A549 (cell line): Measurements from ENCODE around the gene SPG11. TPM values are rescaled to one million over a fixed set of nuclear protein-coding genes. Genes with fewer than 3 reads are reported as not detected.

Experiments used
- ATAC-seq, 2 experiments: fragments of 200-7000 bp in 1 of 2; fragments of >200 bp in 1 of 2; cut with Nextera tagmentation in 1 of 2; cut with Tn5 transposase in 1 of 2; 3 replicates each; pipeline versions ENCODE4 v1.8.0 to v1.9.1; 2018 to 2020; ENCODE audit warnings: mild to moderate bottlenecking in 1 of 2, moderate library complexity in 1 of 2
- CTCF ChIA-PET: fragments of 300-600 bp; sonication (Branson Sonifier 250); formaldehyde crosslinking; extraction: SDS; loops from one replicate; lab custom pipeline; 2021; ENCODE audit warnings: antibody characterized with exemption, inconsistent platforms; lab: Yijun Ruan, JAX
- POLR2A ChIA-PET: fragments of 350-600 bp; formaldehyde crosslinking; extraction: SDS; loops from one replicate; lab custom pipeline; 2021; ENCODE audit warnings: antibody characterized with exemption, inconsistent platforms; lab: Yijun Ruan, JAX
- DNase-seq, 2 experiments: peaks; one replicate each; pipeline versions ENCODE4 v3.0.0 to v3.0.0-alpha.2; 2011 to 2016; ENCODE audit warnings: low read depth in 1 of 2, low spot score in 1 of 2
- FAIRE-seq: peaks from 2 replicates; lab custom pipeline; 2011; peaks lifted over from hg19 to GRCh38; lab: Jason Lieb, UNC
- H3K27ac ChIP-seq, 2 experiments: fragments of >200 bp; sonication (Bioruptor Twin); formaldehyde crosslinking; 3 replicates each; pipeline ENCODE4 v1.5.1; 2016 to 2017
- H3K4me1 ChIP-seq: fragments of >200 bp; sonication (Bioruptor Twin); formaldehyde crosslinking; 3 replicates; pipeline ENCODE4 v1.6.1; 2016
- H3K4me2 ChIP-seq: fragments of >200 bp; sonication (Bioruptor Twin); formaldehyde crosslinking; 3 replicates; pipeline ENCODE4 v1.6.1; 2016
- H3K4me3 ChIP-seq: fragments of >200 bp; sonication (Bioruptor Twin); formaldehyde crosslinking; 3 replicates; pipeline ENCODE4 v1.5.1; 2016
- H3K9me3 ChIP-seq: fragments of >200 bp; sonication (Bioruptor Twin); formaldehyde crosslinking; 3 replicates; pipeline ENCODE4 v1.6.1; 2016
- BCL3 ChIP-seq: fragments of >200 bp; sonication (Bioruptor Twin); formaldehyde crosslinking; IDR thresholded peaks from 3 replicates; pipeline ENCODE4 v1.6.1; 2016
- BHLHE40 ChIP-seq: IDR thresholded peaks from 2 replicates; pipeline ENCODE4 v1.6.1; 2012; ENCODE audit warnings: low read depth, low read length, inconsistent platforms
- CBX8 ChIP-seq: fragments of 200-600 bp; sonication (generic); IDR thresholded peaks from 2 replicates; pipeline ENCODE4 v1.6.1; 2016
- CEBPB ChIP-seq, 2 experiments: fragments of >200 bp in 1 of 2; sonication (Bioruptor Twin) in 1 of 2; formaldehyde crosslinking in 1 of 2; IDR thresholded peaks; 2 replicates each; pipeline ENCODE4 v1.6.1; 2012 to 2016
- CHD2 ChIP-seq: fragments of 150-350 bp; IDR thresholded peaks from 2 replicates; pipeline ENCODE4 v1.6.1; 2014; ENCODE audit warnings: low read length; ENCODE audit not compliant: partially characterized antibody
- EHF ChIP-seq: fragments of 250-450 bp; sonication (Bioruptor Pico); IDR thresholded peaks from 2 replicates; pipeline ENCODE4 v1.5.0; 2020; ENCODE audit warnings: mild to moderate bottlenecking
- EHMT2 ChIP-seq: fragments of 200-600 bp; sonication (generic); IDR thresholded peaks from 2 replicates; pipeline ENCODE4 v1.6.1; 2016; ENCODE audit warnings: antibody characterized with exemption, low read depth, mild to moderate bottlenecking, moderate library complexity
- ELK1 ChIP-seq: fragments of 150-350 bp; IDR thresholded peaks from 2 replicates; pipeline ENCODE4 v1.6.1; 2014; ENCODE audit warnings: low read depth, mild to moderate bottlenecking, low read length
- EP300 ChIP-seq, 2 experiments: fragments of >200 bp; sonication (Bioruptor Twin); formaldehyde crosslinking; IDR thresholded peaks; 2 replicates in 1 of 2; 3 replicates in 1 of 2; pipeline ENCODE4 v1.6.1; 2016 to 2017
- FOXS1 ChIP-seq: fragments of 250-450 bp; sonication (Bioruptor Pico); IDR thresholded peaks from 2 replicates; pipeline ENCODE4 v1.5.0; 2020; ENCODE audit warnings: mild to moderate bottlenecking, moderate library complexity
- HDAC2 ChIP-seq: fragments of 200-600 bp; sonication (generic); IDR thresholded peaks from 2 replicates; pipeline ENCODE4 v1.6.1; 2016
- JUN ChIP-seq, 2 experiments: fragments of >200 bp; sonication (Bioruptor Twin); formaldehyde crosslinking; IDR thresholded peaks; 2 replicates in 1 of 2; 3 replicates in 1 of 2; pipeline ENCODE4 v1.6.1; 2016 to 2017
- JUNB ChIP-seq: fragments of >200 bp; sonication (Bioruptor Twin); formaldehyde crosslinking; IDR thresholded peaks from 2 replicates; pipeline ENCODE4 v1.6.1; 2016
- KDM1A ChIP-seq: fragments of 200-600 bp; sonication (generic); IDR thresholded peaks from 2 replicates; pipeline ENCODE4 v1.6.1; 2016; ENCODE audit warnings: low read depth, mild to moderate bottlenecking
- MAX ChIP-seq: IDR thresholded peaks from 2 replicates; pipeline ENCODE4 v1.6.1; 2012
- NR3C1 ChIP-seq: fragments of >200 bp; sonication (Bioruptor Twin); formaldehyde crosslinking; IDR thresholded peaks from 3 replicates; pipeline ENCODE4 v1.6.1; 2017
- POLR2A ChIP-seq: IDR thresholded peaks from 2 replicates; pipeline ENCODE4 v1.6.1; 2012; ENCODE audit warnings: mild to moderate bottlenecking, low read length
- POLR2AphosphoS2 ChIP-seq: conservative IDR thresholded peaks from 2 replicates; pipeline ENCODE4 v1.6.1; 2012; ENCODE audit warnings: low read length, improper control_type of control experiment, inconsistent platforms
- RAD21 ChIP-seq, 2 experiments: fragments of >200 bp in 1 of 2; sonication (Bioruptor Twin) in 1 of 2; formaldehyde crosslinking in 1 of 2; IDR thresholded peaks in 1 of 2; conservative IDR thresholded peaks in 1 of 2; 2 replicates in 1 of 2; 3 replicates in 1 of 2; pipeline ENCODE4 v1.6.1; 2012 to 2018; ENCODE audit warnings: inconsistent platforms in 1 of 2
- RFX5 ChIP-seq: fragments of 450-650 bp; IDR thresholded peaks from 2 replicates; pipeline ENCODE4 v1.7.1; 2014; ENCODE audit warnings: antibody characterized with exemption, mild to moderate bottlenecking, moderate library complexity
- RNF2 ChIP-seq: fragments of 200-600 bp; sonication (generic); IDR thresholded peaks from 2 replicates; pipeline ENCODE4 v1.6.1; 2016; ENCODE audit warnings: low read depth, mild to moderate bottlenecking, antibody characterized with exemption, moderate library complexity, borderline replicate concordance
- SMC3 ChIP-seq: fragments of >200 bp; sonication (Bioruptor Twin); formaldehyde crosslinking; IDR thresholded peaks from 3 replicates; pipeline ENCODE4 v1.6.1; 2018; ENCODE audit warnings: inconsistent platforms
- TFCP2L1 ChIP-seq: fragments of 250-450 bp; sonication (Bioruptor Pico); IDR thresholded peaks from 2 replicates; pipeline ENCODE4 v1.5.0; 2021; ENCODE audit warnings: mild to moderate bottlenecking
- USF2 ChIP-seq: fragments of 450-650 bp; IDR thresholded peaks from 2 replicates; pipeline ENCODE4 v1.6.1; 2014; ENCODE audit warnings: antibody characterized with exemption
- ZC3H11A ChIP-seq: fragments of 450-650 bp; IDR thresholded peaks from 2 replicates; pipeline ENCODE4 v1.6.1; 2014; ENCODE audit warnings: antibody characterized with exemption, mild to moderate bottlenecking
- ZNF302 ChIP-seq: fragments of 250-450 bp; sonication (Bioruptor Pico); IDR thresholded peaks from 2 replicates; pipeline ENCODE4 v1.9.0; 2021; ENCODE audit warnings: inconsistent platforms, mild to moderate bottlenecking, moderate library complexity
- WGBS: methylation state at CpG from one replicate; pipeline ENCODE4 v1.1.6; 2017; ENCODE audit errors: missing lambda C conversion rate; 5-methylcytosine and 5-hydroxymethylcytosine counted together
- polyA plus RNA-seq, 4 experiments: library from polyadenylated mRNA; depleted of rRNA in 3 of 4; stranded (reverse); fragments of >200 nt; fragmentation: RNase III in 1 of 4; extraction: RNeasy Plus Mini Kit Qiagen cat#74134 plus additional on column Dnase treatment in 1 of 4; gene quantifications; 2 replicates in 3 of 4; 3 replicates in 1 of 4; pipeline ENCODE4 v1.2.3, GENCODE V29; 2011 to 2017
- TF ChIP-seq, protein P1 (sequence below): fragments of 200-600 bp; sonication (generic); IDR thresholded peaks from 2 replicates; pipeline ENCODE4 v1.6.1; 2016; ENCODE audit warnings: antibody characterized with exemption, mild to moderate bottlenecking, moderate library complexity

SPG11 gene
- polyA plus RNA-seq, 2 of the 4 experiments (the other 2 are of a cell fraction) = 7.6 to 26.9 TPM

GRCh38 chr15:44682211-44682610, 18.7 kb upstream of the SPG11 start:
- ATAC-seq = no peak
- Histone ChIP-seq H3K27ac (no peak overlapping the region), H3K4me2 (no peak overlapping the region), H3K4me1 (peaks cover 13% of the 10 kb centered on the region), H3K9me3 (no peaks in the 10 kb centered on the region), H3K4me3 (no peak overlapping the region)
- TF ChIP-seq JUNB = no peak
- no peak for TF ChIP-seq POLR2A
- TF ChIP-seq BCL3 = no peak
- TF ChIP-seq KDM1A = no peak
- TF ChIP-seq TFCP2L1 = no peak
- TF ChIP-seq USF2 = no peak
- no peak for TF ChIP-seq MAX
- no peak for TF ChIP-seq CBX8
- no peak for TF ChIP-seq SMC3
- no peak for TF ChIP-seq HDAC2
- POLR2A ChIA-PET = interaction anchor here (1.6 kb wide), 1 partner anchor 19 kb away, joined by 5 read pairs; the partner anchor contains the start of gene SPG11
- CTCF ChIA-PET = no interaction called here
- 81% methylated on average over 2 of the region's 2 CpGs for WGBS
- no peak for FAIRE-seq
- DNase-seq = no peak

GRCh38 chr15:44676676-44677075, 13.2 kb upstream of the SPG11 start:
- Histone ChIP-seq H3K4me3 (no peak overlapping the region), H3K9me3 (no peaks in the 10 kb centered on the region), H3K4me2 (no peak overlapping the region), H3K27ac (no peak overlapping the region), H3K4me1 (no peaks in the 10 kb centered on the region)
- WGBS = 50% methylated on average over 5 of the region's 7 CpGs
- CTCF ChIA-PET = interaction anchor here (1.1 kb wide), 1 partner anchor 13 kb away, joined by 3 read pairs; no protein-coding TSS in a partner anchor
- TF ChIP-seq ELK1 = no peak
- no peak for TF ChIP-seq EHMT2
- no peak for TF ChIP-seq CHD2
- no peak for TF ChIP-seq RFX5
- TF ChIP-seq FOXS1 (CRISPR knock-in tag) = no peak
- no peak for TF ChIP-seq RAD21 (conservative IDR thresholded peaks at IDR 0.05 in 1 of 2, IDR thresholded peaks at IDR 0.05 in 1 of 2)
- TF ChIP-seq, protein P1, sequence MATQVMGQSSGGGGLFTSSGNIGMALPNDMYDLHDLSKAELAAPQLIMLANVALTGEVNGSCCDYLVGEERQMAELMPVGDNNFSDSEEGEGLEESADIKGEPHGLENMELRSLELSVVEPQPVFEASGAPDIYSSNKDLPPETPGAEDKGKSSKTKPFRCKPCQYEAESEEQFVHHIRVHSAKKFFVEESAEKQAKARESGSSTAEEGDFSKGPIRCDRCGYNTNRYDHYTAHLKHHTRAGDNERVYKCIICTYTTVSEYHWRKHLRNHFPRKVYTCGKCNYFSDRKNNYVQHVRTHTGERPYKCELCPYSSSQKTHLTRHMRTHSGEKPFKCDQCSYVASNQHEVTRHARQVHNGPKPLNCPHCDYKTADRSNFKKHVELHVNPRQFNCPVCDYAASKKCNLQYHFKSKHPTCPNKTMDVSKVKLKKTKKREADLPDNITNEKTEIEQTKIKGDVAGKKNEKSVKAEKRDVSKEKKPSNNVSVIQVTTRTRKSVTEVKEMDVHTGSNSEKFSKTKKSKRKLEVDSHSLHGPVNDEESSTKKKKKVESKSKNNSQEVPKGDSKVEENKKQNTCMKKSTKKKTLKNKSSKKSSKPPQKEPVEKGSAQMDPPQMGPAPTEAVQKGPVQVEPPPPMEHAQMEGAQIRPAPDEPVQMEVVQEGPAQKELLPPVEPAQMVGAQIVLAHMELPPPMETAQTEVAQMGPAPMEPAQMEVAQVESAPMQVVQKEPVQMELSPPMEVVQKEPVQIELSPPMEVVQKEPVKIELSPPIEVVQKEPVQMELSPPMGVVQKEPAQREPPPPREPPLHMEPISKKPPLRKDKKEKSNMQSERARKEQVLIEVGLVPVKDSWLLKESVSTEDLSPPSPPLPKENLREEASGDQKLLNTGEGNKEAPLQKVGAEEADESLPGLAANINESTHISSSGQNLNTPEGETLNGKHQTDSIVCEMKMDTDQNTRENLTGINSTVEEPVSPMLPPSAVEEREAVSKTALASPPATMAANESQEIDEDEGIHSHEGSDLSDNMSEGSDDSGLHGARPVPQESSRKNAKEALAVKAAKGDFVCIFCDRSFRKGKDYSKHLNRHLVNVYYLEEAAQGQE = no peak
- TF ChIP-seq JUN (IDR thresholded peaks at IDR 0.05) = no peak
- no peak for TF ChIP-seq BHLHE40
- TF ChIP-seq NR3C1 = no peak
- TF ChIP-seq ZNF302 (CRISPR knock-in tag) = no peak
- no peak for TF ChIP-seq ZC3H11A
- no peak for TF ChIP-seq EP300 (IDR thresholded peaks at IDR 0.05)
- no peak for TF ChIP-seq EHF (CRISPR knock-in tag)
- no peak for TF ChIP-seq RNF2
- TF ChIP-seq CEBPB (IDR thresholded peaks at IDR 0.05) = no peak
- no peak for TF ChIP-seq POLR2AphosphoS2
- FAIRE-seq (no peak), ATAC-seq (no peak), DNase-seq (no peak)
- POLR2A ChIA-PET = no interaction called here
